Kidney (tissue), 14 donors: ENCODE data around the gene MRPL16. TPM values are rescaled to one million over a fixed set of nuclear protein-coding genes. Genes with fewer than 3 reads are reported as not detected.

Source experiments
- DNase-seq, 5 donors: peaks; one replicate each; pipeline ENCODE4 v3.0.0-alpha.2; 2013 to 2020
- FAIRE-seq: peaks from 2 replicates; lab custom pipeline; 2012; peaks lifted over from hg19 to GRCh38; lab: Jason Lieb, UNC
- H3K27ac ChIP-seq, 2 donors: one replicate each; pipeline ENCODE4 v1.7.0; 2013; ENCODE audit warnings: low read depth in 2 of 2, low read length in 2 of 2, inconsistent platforms in 1 of 2
- H3K27me3 ChIP-seq: one replicate; pipeline ENCODE4 v1.7.1; 2013; ENCODE audit warnings: low read length, inconsistent platforms; ENCODE audit not compliant: control insufficient read depth, insufficient read depth
- H3K36me3 ChIP-seq, 3 donors: one replicate each; pipeline versions ENCODE4 v1.7.0 to v1.7.1; 2013; ENCODE audit warnings: low read length in 3 of 3, control low read depth in 1 of 3, inconsistent platforms in 1 of 3; ENCODE audit not compliant: insufficient read depth in 3 of 3, control insufficient read depth in 2 of 3
- H3K4me1 ChIP-seq, 3 donors: one replicate each; pipeline versions ENCODE4 v1.7.0 to v1.7.1; 2013; ENCODE audit warnings: low read length in 3 of 3, inconsistent platforms in 1 of 3, low read depth in 1 of 3; ENCODE audit not compliant: control insufficient read depth in 2 of 3, insufficient read depth in 2 of 3
- H3K4me3 ChIP-seq, 3 donors: one replicate each; pipeline versions ENCODE4 v1.7.0 to v1.8.1; 2013; ENCODE audit warnings: low read length in 3 of 3, control low read depth in 1 of 3, inconsistent platforms in 1 of 3
- H3K9ac ChIP-seq, 3 donors: one replicate each; pipeline versions ENCODE4 v1.7.0 to v1.7.1; 2013; ENCODE audit warnings: low read length in 3 of 3, control low read depth in 1 of 3, inconsistent platforms in 1 of 3
- H3K9me3 ChIP-seq, 3 donors: one replicate each; pipeline versions ENCODE4 v1.7.0 to v1.7.1; 2013; ENCODE audit warnings: low read length in 3 of 3, control low read depth in 1 of 3, inconsistent platforms in 1 of 3; ENCODE audit not compliant: control insufficient read depth in 2 of 3, insufficient read depth in 1 of 3
- intact Hi-C: fragments of 100-400 bp; cut with DNase I; formaldehyde crosslinking; loops from one replicate; pipeline ENCODE4 v1.11.1; 2022
- polyA plus RNA-seq: library from polyadenylated mRNA; stranded (reverse); fragments of 350-450 nt; fragmentation: Illumina TruSeq; extraction: RNeasy Lipid Tissue Mini Kit (QIAGEN cat#74804); gene quantifications from one replicate; pipeline ENCODE4 v1.2.3, GENCODE V29; 2014; ENCODE audit warnings: low read depth, low replicate concordance; ENCODE audit not compliant: insufficient read depth
- total RNA-seq: library from RNA; stranded (reverse); fragmentation: NEBNext Ultra II Directional; extraction: Animal tissue kit (Norgen Biotek cat#: 25700); gene quantifications from one replicate; pipeline ENCODE4 v1.2.1, GENCODE V29; 2021
- TF ChIP-seq, protein P1 (sequence below): IDR thresholded peaks from 3 replicates; pipeline ENCODE4 v1.5.1; 2012; ENCODE audit warnings: mild to moderate bottlenecking, moderate library complexity, borderline replicate concordance; ENCODE audit not compliant: insufficient read depth; ENCODE audit errors: extremely low read depth
- donor health status: control.
- donor health status: control.
- donor health status: control.
- donor health status: control.
- donor health status: control.
- donor health status: DM: yes; HTN: yes; CAD: no.
- donor health status: Normal renal cell carcinoma (clear cell type).

The MRPL16 gene
- total and polyA plus RNA-seq, 2 donors from 2014 or later = 38.0 to 109 TPM

DNA sequence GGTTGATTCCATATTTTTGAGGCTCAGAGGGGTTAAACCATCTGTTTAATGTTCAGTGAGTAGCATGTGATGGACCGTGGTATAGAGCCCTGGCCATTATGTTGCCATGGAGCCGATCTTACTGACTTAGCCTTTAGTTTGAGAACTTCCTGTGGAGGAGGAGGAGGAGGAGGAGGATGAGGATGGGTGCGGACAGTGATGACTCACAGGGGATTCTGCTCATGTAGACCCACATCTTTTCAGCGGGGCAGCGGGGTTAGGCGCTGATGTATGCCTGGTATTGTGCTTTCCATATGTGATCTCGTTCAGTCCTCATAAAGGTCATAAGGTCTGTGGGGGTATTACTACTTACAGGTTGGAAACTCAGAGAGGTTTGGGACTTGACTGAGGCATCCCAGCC lies 41.5 kb downstream of the MRPL16 start:
- H3K4me3 ChIP-seq = no peak overlapping the region
- TF ChIP-seq, protein P1, sequence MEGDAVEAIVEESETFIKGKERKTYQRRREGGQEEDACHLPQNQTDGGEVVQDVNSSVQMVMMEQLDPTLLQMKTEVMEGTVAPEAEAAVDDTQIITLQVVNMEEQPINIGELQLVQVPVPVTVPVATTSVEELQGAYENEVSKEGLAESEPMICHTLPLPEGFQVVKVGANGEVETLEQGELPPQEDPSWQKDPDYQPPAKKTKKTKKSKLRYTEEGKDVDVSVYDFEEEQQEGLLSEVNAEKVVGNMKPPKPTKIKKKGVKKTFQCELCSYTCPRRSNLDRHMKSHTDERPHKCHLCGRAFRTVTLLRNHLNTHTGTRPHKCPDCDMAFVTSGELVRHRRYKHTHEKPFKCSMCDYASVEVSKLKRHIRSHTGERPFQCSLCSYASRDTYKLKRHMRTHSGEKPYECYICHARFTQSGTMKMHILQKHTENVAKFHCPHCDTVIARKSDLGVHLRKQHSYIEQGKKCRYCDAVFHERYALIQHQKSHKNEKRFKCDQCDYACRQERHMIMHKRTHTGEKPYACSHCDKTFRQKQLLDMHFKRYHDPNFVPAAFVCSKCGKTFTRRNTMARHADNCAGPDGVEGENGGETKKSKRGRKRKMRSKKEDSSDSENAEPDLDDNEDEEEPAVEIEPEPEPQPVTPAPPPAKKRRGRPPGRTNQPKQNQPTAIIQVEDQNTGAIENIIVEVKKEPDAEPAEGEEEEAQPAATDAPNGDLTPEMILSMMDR = no peak
- FAIRE-seq (no peak), DNase-seq (no peak)
- H3K4me1 ChIP-seq = peaks cover 0 to 32% (median 29%) of the 10 kb centered on the region in 3 donors
- no peak overlapping the region for H3K27ac ChIP-seq
- intact Hi-C loops = no loop called here
- no peaks in the 10 kb centered on the region for H3K27me3 ChIP-seq
- H3K9me3 ChIP-seq = no peaks in the 10 kb centered on the region
- no peak overlapping the region for H3K9ac ChIP-seq
- peaks cover 0 to 2% (median 0%) of the 10 kb centered on the region in 3 donors for H3K36me3 ChIP-seq

DNA sequence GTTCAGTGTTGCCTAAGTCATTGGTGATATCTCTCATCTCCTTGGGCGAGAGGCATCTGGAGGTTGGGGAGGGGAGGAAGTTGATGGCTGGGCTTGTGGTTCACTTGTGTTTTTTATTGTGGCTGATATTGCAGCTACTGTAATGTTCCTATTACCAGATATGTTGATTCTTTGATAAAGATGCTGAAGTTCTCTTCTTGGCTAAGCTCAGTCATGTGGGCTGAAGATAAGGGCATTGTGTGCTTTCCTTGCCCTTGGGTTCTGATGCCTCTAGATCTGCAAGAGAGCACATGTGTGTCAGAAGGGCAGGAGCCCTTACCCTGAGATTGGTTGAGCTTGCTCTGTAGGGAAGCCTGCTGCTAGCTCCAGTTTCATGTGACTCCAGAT lies 43.4 kb downstream of the MRPL16 start:
- intact Hi-C loops = no loop called here
- Histone ChIP-seq H3K27me3 (no peaks in the 10 kb centered on the region), H3K4me1 (peaks cover 0 to 32% (median 28%) of the 10 kb centered on the region in 3 donors), H3K36me3 (no peaks in the 10 kb centered on the region), H3K9ac (no peak overlapping the region), H3K9me3 (no peaks in the 10 kb centered on the region), H3K27ac (no peak overlapping the region), H3K4me3 (no peak overlapping the region)
- DNase-seq (no peak), FAIRE-seq (no peak)
- TF ChIP-seq, protein P1 = no peak

DNA sequence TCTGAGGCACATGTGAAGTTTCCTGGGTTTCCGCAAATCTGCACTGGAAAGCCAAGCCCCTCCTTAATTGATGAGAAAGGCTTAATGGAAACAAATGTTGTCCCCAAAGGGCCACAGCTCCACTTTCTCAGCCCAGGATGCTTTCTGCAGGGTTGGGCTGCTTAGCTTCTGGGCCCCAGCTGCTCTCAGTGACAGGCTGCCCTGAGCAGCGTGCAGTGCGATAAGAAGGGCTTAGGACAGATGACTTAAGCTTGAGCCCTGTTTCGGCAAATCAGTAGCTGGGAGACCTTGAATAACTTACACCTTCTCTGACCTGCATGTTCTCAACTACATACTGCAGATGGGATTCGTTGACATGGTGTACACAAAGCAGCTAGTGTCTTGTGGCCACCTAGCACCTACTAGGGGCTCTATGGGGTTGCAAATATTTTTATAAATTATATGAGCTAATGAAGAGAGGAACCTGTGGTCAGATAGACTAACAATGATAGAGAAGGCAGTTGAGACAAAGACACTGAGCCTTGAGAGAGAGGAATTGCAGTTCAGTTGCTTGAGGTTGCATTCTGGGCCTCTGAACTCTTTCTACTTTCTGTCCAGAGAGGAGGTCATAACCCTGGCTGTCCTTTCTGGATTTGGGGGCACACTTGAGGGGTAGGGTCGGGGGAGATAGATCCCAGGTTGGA lies 43.9 kb downstream of the MRPL16 start:
- DNase-seq (no peak), FAIRE-seq (no peak)
- H3K4me1 ChIP-seq = peaks cover 0 to 32% (median 25%) of the 10 kb centered on the region in 3 donors
- no peak overlapping the region for H3K4me3 ChIP-seq
- intact Hi-C loops = no loop called here
- H3K36me3 ChIP-seq = no peaks in the 10 kb centered on the region
- no peak overlapping the region for H3K27ac ChIP-seq
- H3K9me3 ChIP-seq = no peaks in the 10 kb centered on the region
- TF ChIP-seq, protein P1 = no peak
- no peaks in the 10 kb centered on the region for H3K27me3 ChIP-seq
- no peak overlapping the region for H3K9ac ChIP-seq
